Nephron progenitor cell (in vitro differentiated cells): Measurements from ENCODE around the gene HHIPL1.

Source experiments
- DNase-seq: peaks from one replicate; pipeline ENCODE4 v3.0.0; 2021
- H3K27ac Mint-ChIP-seq: 2 replicates; pipeline ENCODE4 v1.8.0; 2021; ENCODE audit warnings: mild to moderate bottlenecking, moderate library complexity, mixed read lengths
- H3K27me3 Mint-ChIP-seq: 2 replicates; pipeline ENCODE4 v1.8.0; 2021; ENCODE audit warnings: mild to moderate bottlenecking, low read depth, mixed read lengths; ENCODE audit not compliant: poor library complexity
- H3K36me3 Mint-ChIP-seq: 2 replicates; pipeline ENCODE4 v1.8.0; 2021; ENCODE audit warnings: low read depth, mixed read lengths
- H3K4me1 Mint-ChIP-seq: 2 replicates; pipeline ENCODE4 v1.8.0; 2021; ENCODE audit warnings: mixed read lengths
- H3K4me3 Mint-ChIP-seq: 2 replicates; pipeline ENCODE4 v1.8.0; 2021; ENCODE audit warnings: mild to moderate bottlenecking, moderate library complexity, mixed read lengths
- H3K9me3 Mint-ChIP-seq: 2 replicates; pipeline ENCODE4 v1.8.0; 2021; ENCODE audit warnings: mild to moderate bottlenecking, moderate library complexity, mixed read lengths
- TF ChIP-seq, protein P1 (sequence below): fragments of 200-600 bp; sonication (generic); IDR thresholded peaks from 2 replicates; pipeline ENCODE4 v1.5.0; 2021; ENCODE audit warnings: antibody characterized with exemption

HHIPL1 gene

DNA sequence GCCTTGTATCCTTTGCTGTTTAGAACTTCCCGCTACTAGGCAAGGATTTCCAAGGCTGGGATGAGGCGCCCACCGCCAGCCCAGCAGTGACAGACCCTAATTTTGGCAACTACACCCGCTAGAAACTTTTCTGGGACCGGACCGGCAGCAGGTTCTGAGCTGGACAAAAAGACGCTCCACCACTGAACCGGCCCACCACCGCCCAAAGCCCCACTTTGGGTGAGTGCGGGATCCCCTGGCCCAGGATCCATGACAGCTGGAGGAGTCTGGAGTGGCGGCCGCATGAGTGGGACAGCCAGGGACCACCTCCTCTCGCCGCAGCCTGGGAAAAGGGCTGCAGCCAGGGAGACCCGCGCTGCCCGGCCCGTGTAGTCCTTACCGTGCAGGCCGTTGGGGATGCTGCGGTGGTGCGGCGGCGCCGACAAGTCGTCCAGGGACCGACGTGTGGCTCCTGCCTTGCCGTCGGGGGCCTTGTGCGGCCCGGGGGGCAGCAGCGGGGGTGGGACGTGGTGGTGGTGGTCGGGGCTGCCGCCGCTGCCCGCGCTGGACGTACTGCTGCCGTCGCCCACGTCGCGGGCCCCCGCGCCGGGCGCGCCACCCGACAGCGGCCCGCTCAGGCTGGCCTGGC, 42.0 kb upstream of the HHIPL1 start:
- DNase-seq = peak; percentile 37
- Mint-ChIP-seq H3K4me1 (peaks cover 67% of the 10 kb centered on the region), H3K4me3 (peak overlapping the region; percentile 85), H3K27me3 (peaks cover 16% of the 10 kb centered on the region), H3K27ac (peak overlapping the region; percentile 29), H3K9me3 (no peaks in the 10 kb centered on the region), H3K36me3 (no peaks in the 10 kb centered on the region)
- TF ChIP-seq, protein P1, sequence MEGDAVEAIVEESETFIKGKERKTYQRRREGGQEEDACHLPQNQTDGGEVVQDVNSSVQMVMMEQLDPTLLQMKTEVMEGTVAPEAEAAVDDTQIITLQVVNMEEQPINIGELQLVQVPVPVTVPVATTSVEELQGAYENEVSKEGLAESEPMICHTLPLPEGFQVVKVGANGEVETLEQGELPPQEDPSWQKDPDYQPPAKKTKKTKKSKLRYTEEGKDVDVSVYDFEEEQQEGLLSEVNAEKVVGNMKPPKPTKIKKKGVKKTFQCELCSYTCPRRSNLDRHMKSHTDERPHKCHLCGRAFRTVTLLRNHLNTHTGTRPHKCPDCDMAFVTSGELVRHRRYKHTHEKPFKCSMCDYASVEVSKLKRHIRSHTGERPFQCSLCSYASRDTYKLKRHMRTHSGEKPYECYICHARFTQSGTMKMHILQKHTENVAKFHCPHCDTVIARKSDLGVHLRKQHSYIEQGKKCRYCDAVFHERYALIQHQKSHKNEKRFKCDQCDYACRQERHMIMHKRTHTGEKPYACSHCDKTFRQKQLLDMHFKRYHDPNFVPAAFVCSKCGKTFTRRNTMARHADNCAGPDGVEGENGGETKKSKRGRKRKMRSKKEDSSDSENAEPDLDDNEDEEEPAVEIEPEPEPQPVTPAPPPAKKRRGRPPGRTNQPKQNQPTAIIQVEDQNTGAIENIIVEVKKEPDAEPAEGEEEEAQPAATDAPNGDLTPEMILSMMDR = no peak

DNA sequence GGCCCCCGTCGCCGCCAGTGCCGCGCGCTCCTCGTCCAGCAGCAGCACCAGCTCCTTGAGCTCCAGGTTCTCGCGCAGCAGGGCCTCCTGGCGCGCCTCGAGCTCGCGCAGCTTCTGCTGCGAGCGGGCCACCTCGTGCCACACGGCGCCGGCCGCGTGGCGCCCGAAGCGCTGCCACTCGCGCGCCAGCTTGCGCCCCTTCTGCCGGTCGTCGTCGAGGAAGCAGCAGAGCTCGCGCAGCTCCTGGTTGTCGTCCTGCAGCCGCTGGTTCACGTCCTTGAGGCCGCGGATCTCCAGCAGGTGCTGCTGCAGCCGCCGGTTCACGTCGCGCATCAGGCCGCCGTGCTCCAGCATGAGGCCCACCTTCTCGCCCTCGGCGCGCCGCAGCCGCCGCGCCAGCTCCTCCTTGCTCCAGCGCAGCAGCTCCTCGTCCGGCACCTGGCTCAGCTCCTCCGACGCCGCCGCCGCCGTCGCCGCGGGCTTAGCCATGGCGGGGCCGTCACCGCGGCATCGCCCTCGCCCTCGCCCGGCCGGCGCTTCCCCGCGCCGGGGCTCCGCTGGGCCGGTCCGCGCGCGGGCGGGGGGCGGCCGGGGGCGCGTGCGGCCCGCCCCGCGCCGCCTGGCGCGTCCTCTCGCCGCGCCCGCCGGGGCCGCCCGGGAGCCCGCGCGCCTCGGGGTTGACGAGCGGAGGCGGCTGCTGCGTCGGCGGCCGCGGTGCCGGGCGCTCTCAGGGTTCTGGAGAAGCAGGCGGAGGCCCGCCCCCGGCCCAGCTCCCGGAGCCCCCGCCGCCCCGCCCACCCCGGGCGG, 41.3 kb upstream of the HHIPL1 start, which contains the start of gene CCDC85C:
Gene CCDC85C, minus strand, starts transcription at position 737 of the 807 bp plus-strand sequence. Its CDS starts 248 bp downstream, at position 489.
- H3K4me1 Mint-ChIP-seq = peaks cover 59% of the 10 kb centered on the region
- peaks cover 16% of the 10 kb centered on the region for H3K27me3 Mint-ChIP-seq
- H3K4me3 Mint-ChIP-seq = peak within 1 kb of the TSS; percentile 85
- H3K36me3 Mint-ChIP-seq = no peaks in the 10 kb centered on the region
- H3K27ac Mint-ChIP-seq = peak within 1 kb of the TSS; percentile 95
- peak; percentile 57 for DNase-seq
- TF ChIP-seq, protein P1 = no peak
- H3K9me3 Mint-ChIP-seq = no peaks in the 10 kb centered on the region

DNA sequence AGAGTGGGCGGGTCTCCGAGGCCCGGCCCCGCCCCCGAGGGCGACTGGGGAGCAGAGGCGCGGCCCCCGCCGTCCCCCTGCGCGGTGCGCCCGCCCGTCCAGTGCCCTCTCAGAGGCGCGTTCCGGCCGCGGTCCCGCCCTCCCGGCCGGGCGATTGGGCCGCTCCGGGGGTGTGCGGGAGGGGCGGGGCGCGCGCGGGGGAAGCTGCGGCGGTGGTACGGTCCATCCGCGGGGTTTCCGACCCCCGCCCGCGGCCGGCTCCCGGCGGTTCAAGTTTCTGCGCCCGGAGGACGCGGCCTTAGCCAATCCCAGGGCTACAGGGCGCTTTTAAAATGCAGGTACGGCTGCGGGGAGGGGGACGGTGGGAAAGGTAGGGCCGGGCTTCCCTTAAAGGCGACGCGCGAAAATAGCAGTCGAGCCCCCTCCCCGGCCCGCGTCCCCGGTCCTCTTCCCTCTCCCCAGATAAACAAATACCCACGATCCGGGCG, 40.6 kb upstream of the HHIPL1 start:
- TF ChIP-seq, protein P1 = no peak
- peak; percentile 98 for DNase-seq
- Mint-ChIP-seq H3K4me3 (peak overlapping the region; percentile 85), H3K4me1 (peaks cover 53% of the 10 kb centered on the region), H3K27ac (peak overlapping the region; percentile 95), H3K36me3 (no peaks in the 10 kb centered on the region), H3K9me3 (no peaks in the 10 kb centered on the region), H3K27me3 (peaks cover 16% of the 10 kb centered on the region)

DNA sequence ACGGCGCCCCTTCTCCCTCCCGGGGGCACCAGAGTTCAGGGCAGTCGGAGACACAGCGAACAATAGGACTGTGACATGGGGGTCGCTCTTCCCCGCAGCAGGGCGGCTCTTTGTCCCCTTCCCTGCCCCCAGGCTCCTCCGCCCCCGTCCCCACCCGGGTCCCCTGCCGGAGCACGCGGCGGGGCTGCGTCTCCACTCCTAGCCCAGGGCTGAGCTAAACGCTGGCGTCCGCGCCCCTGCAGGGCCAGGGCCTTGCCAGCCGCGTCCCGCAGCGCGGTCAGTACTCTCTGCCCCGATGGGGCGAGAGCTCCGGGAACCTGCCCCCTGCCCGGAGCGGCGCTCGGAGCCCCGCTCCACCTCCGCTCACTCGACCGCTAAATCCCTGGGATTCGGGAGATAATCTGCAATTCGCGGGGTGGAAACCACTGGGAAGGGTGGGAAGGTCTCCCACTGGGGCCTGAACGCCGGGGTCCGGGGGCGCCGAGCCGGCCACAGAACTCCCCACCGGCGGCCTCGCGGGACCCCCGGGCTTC, 40.1 kb upstream of the HHIPL1 start:
- peaks cover 16% of the 10 kb centered on the region for H3K27me3 Mint-ChIP-seq
- TF ChIP-seq, protein P1 = no peak
- no peaks in the 10 kb centered on the region for H3K9me3 Mint-ChIP-seq
- H3K27ac Mint-ChIP-seq = peak overlapping the region; percentile 95
- no peaks in the 10 kb centered on the region for H3K36me3 Mint-ChIP-seq
- peaks cover 55% of the 10 kb centered on the region for H3K4me1 Mint-ChIP-seq
- DNase-seq = peak; percentile 70
- peak overlapping the region; percentile 85 for H3K4me3 Mint-ChIP-seq

DNA sequence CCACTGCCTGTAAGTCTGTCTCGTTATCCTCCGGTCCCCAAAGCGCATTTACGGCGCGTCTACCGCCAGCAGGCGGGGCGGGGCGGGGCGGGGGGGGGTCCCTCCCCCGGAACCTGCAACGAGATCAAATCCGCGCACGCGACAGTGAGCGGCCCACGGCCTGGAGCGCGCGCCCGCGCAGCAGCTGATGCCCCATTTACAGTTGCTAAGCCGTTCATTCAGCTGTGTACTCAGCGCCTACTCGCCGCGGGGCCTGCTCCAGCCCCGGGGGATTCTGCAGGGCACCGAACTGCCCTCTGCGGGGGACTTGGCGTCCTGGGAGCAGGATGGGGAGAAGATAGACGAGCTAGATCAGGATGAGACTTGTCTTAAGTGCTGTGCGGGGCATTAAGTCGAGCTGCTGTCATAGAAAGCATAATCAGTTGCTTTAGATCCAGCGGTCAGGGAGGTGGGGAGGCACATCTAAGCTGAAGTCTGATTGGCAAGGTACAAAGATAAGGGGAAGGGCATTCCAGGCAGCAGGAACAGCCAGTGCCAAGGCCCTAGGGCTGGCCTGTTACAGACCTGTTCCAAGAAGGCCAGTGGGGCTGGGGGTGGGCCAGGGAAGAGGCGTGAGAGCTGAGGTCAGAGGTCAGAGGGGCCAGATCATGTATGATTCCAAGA, 39.5 kb upstream of the HHIPL1 start:
- TF ChIP-seq, protein P1 = no peak
- no peaks in the 10 kb centered on the region for H3K9me3 Mint-ChIP-seq

More for the DNA sequence above, 39.5 kb upstream of the HHIPL1 start:
- peak; percentile 62 for DNase-seq
- H3K4me3 Mint-ChIP-seq = peak overlapping the region; percentile 85
- no peaks in the 10 kb centered on the region for H3K36me3 Mint-ChIP-seq
- peaks cover 52% of the 10 kb centered on the region for H3K4me1 Mint-ChIP-seq
- no peak overlapping the region for H3K27ac Mint-ChIP-seq
- peaks cover 16% of the 10 kb centered on the region for H3K27me3 Mint-ChIP-seq
